Stimulated activated CD8-positive, alpha-beta memory T cell treated with anti-CD3 and anti-CD28 coated beads, Interleukin-12 subunit alpha, Interleukin-12 subunit beta, amount 100 ng/mL, for 4 hours (primary cell): ENCODE data around the gene NFKBIA.
"Not testable (repeated sequence)": the region's sequence is repeated elsewhere in the genome, so short reads cannot be mapped to it uniquely, and the experiment has no call there.

Source experiments
- DNase-seq: peaks from one replicate; pipeline ENCODE4 v3.0.0-alpha.2; 2020; ENCODE audit warnings: low read depth

NFKBIA gene

DNA sequence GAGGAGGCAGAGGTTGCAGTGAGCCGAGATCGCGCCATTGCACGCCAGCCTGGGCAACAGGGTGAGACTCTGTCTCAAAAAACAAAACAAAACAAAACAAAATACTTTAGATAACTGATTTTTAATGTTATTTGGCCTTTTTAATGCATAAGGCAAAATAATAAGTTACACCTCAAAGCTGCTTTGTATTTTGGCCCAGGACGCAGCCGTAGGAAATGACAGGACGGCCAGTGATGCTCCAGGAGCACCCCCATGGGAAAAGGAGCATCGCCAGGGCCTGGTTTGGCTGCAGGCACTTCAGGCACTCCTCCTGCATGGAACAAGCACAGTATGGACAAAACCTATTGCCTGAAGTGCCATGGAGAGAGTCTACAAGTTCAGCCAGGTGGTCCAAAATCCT, 3.5 kb upstream of the NFKBIA start:
- DNase-seq = no peak

DNA sequence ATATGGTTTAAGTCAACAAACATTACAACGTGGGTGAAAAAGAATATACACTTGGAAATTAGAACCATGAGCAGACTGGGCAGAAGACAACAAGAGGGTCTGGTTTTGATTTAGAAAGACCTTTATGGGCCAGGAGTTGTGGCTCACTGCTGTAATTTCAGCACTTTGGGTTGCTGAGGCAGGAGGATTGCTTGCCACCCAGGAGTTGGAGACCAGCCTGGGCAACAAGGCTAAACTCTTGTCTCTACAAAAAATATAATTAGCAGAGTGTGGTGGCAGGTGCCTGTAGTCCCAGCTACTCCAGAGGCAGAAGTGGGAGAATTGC, 2.7 kb upstream of the NFKBIA start:
- DNase-seq = no peak

DNA sequence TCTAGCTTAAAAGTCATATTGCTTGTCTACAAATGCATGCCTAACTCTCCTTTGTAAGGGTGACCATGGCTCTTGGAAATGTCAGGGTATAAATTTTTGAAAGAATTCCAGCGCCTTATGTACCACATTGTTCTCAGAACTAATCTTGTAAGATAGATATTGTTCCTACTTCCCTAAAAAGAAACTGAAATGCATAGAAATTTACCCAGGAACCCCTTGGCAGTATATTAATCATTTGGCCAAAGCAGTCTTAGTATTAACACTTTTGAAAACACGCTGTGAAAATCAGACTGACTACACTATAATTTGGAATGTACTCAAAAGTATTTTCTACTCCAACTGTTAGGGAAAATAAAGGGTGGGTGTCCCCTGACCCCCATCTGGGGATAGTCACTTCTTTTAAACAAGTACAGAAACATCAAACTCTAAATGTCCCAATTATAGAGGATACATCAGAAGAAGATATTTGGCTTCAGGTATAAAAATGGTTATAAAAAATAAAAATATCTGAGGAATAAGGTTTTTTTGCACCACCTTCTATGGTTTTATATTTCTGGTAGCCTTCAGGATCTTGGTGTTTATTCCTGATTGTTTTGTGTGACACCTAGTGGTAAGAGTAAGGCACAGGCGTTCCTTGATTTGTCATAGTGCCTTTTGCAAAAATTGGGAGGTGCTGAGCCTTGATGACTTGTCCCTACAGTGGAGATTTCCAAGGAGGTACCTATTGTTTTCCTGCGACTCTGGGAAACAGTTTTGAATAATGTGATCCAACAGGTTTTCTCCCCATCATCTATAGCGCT, 2.2 kb upstream of the NFKBIA start:
- no peak for DNase-seq

DNA sequence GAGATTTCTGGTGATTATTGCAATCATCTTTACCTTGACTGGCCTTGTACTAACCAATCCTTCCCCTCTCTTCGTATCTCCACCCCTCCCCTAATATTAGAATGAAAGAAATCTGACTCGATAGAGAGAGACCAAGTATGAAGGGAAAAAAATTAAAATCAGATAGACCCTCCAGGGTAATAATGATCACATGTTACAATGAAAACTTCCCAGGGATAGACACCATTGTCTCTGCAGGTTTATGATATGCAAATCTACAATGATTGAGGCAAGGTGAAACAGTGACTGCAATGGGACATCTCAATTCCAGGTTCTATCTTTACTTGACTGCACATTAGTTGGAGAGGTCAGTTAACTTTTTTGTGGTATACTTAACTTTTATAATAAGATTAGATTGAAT, 1.5 kb upstream of the NFKBIA start:
- DNase-seq = no peak

DNA sequence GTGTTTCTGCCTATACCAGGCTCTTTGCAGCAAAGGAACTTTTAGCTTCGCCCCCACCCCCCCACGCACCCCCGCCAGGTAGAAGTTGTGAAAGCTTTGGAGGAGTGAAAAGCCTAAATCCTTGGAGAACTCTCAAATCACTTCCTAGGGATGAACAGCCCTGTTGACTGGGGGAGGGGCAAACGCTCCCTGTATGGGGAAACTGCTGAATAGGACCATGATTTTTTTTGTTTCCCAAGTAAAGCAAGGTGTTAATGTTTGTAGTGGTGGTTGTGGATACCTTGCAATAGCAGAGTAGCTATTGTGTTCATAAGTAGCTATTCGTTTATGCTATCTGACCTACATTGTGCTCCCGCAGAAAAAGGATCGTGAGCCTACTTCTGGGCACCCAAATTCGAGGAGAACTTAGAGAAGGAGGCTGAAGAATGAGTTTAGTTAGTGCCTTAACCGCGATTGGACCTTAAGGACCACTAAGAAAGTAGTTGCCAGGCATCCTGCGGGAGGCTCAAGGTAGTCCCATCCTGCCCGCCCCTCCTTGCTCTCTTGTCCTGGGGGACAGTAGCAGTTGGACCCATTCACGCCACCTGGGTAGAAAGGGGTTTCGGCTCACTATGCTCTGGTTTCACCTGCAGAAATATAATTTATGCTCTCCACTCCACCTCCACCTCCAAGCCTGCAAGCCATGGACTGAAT, 901 bp upstream of the NFKBIA start:
- no peak for DNase-seq

DNA sequence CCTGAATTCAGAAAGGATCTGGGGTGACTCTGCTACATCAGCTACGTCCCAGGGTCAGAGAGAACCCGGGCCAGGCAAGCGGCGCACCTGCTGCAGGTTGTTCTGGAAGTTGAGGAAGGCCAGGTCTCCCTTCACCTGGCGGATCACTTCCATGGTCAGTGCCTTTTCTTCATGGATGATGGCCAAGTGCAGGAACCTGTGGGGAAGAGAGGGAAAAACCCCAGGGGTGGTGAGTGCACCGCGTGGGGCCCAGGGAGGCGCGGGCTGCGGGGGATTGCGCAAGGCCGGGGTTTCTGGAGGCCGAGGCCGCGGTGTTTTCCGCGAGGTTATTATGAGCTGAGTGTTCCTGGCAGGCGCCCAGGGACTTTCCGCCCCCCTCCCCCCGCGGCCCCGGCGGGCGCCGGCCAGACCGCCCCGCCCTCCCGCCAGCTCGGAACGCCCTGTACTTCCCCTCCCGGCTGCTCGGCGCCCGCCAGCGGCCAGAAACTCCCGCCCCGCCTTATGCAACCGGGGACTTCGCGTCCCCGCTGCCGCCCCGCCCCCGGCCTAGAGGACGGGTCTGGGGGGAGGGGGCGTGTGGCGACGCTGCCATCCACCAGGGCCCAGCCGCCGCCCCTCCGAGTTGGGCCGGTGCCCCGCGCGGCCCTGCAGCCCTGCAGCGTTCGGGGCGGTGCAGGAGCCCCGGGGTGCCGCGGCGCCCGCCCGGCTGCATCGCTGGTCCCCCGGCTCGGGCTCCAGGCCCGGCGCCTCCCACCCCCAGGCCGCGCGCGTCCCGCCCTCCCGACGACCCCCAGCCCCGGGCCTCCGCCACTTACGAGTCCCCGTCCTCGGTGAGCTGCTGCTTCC, 723 bp downstream of the NFKBIA start:
- DNase-seq = peak; percentile 96

DNA sequence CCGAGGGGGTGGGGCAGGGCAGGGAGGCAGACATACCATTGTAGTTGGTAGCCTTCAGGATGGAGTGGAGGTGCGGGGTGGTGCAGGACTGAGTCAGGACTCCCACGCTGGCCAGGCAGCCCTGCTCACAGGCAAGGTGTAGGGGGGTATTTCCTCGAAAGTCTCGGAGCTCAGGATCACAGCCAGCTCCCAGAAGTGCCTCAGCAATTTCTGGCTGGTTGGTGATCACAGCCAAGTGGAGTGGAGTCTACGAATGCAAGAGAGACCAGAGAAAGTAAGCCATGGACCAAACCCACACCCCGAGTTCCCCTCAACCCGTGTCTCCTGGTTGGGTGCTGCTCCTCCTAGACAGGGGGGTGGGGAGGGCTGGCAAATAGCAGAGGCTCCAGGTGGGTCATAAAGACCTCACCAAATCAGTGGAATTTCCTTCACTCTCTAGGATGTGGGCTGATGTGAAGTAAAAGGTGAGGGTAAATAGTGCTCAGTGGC, 1.4 kb downstream of the NFKBIA start:
- no peak for DNase-seq

DNA sequence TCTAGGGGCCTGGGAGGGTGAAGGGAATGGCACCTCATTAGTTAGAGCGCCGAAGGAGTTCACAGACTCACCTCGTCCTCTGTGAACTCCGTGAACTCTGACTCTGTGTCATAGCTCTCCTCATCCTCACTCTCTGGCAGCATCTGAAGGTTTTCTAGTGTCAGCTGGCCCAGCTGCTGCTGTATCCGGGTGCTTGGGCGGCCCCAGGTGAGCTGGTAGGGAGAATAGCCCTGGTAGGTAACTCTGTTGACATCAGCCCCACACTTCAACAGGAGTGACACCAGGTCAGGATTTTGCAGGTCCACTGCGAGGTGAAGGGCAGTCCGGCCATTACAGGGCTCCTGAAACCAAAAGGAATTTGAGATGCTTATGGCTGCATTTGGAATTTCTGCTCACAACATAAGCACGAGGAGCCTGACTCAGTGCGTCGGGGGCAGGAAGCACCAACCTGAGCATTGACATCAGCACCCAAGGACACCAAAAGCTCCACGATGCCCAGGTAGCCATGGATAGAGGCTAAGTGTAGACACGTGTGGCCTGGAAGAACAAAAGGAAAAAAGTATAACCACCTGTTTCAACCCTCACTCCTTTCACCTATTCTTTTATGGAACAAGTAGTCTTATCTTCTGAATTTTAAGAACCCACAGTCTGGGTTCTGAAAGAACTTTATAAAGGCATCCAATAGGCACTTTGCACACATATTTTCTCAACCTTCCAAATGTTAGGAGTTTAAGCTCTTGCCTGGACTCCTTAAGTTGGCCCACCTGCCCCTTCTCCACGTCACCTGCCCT, 2.0 kb downstream of the NFKBIA start:
- DNase-seq = no peak

DNA sequence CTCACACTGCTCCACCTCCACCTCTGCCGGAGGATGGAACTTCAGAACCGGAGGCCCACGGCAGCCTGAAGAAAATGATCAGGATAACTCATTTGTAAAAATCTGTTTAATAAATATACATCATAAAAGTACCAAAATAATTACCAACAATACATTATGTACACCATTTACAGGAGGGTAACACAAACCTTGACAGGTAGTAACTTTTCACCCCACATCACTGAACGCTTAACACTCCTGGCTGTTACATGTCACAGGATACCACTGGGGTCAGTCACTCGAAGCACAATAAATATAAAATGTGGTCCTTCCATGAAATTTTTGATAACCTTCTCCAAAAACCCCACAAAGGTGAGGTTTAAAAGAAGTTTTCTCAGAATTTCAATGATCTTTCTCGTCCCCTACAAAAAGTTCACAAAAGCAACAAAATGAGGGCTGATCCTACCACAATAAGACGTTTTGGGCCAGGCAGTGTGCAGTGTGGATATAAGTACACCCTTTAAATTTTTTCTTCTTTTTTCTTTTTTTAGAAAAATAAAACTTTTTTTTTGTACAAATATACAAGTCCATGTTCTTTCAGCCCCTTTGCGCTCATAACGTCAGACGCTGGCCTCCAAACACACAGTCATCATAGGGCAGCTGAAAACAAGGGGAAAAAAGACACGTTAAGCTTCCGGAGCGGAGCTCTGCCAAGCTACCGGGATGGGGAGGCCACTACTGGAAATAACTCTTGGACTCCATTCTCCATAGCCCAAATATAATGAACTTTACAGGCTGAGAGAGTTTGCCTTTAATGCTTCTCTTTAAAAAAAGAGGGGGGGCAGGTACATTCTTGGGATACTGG, 2.9 kb downstream of the NFKBIA start:
- DNase-seq = no peak

DNA sequence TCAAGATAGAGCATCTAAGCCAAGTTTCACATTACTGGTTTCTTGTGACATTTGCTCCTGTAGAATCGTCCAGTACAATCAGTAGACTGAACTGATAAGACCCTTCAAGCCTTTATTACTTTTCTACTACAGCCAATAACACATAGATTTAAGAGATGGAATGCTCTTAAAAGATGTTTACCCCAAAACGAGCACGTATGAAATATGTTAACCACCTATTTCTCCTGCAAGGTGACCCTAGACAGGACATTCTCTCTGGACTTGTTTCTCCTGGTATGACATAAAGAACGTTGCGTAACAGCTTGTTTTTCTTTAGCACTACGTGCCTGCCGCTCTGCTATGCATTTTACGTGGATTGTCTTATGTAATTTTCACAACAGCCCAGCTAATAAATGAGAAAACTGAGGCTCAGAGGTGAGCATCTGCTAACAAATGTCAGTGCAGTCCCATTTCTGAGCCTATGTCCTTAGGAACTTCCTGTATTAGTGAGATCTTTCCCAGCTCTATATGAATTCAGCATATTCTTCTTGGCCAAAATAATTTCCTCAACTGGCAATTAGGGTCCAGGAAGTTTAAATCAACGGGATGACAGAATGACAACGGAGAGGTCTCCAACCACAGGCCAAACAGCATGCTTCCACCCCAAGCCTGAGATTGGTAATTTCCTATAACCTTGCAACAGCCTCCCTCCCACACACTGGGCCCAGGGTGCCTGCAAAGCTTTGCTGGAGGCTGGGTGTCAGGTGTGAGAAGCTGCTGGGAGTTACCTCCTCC, 3.7 kb downstream of the NFKBIA start:
- DNase-seq = no peak

DNA sequence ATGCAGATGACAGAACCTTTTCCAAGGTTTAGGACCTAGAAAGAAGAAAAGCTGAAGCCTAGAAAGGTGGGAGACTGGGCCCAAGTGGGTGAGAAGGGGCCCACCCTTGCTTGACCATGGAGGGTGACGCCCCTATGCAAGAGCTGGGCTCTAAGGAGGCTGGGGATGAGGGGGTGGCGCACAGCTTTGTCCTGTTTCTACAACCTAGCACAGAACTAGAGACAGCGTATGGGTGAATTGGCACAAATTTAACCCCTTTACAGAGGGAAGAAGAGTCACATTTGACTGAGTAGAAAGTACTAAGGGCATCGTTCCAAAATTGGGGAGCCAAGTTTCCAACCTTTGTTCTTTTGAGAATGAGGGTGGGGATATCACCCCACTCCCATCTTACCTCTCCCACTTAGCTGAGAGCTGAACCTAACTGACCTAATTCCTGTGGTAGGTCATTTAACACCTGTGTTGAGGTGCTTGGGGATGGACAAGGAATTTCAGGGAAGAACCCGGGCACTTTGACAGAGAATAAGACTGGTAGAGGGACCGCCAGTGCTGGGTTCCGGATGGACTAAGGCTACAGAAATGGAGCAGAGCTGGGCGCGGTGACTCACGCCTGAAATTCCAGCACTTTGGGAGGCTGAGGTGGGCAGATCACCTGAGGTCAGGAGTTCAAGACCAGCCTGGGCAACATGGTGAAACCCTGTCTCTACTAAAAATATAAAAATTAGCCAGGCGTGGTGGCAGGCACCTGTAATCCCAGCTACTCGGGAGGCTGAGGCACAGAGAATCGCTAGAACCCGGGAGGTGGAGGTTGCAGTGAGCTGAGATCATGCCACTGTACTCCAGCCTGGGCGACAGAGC, 5.2 kb downstream of the NFKBIA start:
- DNase-seq = no peak

DNA sequence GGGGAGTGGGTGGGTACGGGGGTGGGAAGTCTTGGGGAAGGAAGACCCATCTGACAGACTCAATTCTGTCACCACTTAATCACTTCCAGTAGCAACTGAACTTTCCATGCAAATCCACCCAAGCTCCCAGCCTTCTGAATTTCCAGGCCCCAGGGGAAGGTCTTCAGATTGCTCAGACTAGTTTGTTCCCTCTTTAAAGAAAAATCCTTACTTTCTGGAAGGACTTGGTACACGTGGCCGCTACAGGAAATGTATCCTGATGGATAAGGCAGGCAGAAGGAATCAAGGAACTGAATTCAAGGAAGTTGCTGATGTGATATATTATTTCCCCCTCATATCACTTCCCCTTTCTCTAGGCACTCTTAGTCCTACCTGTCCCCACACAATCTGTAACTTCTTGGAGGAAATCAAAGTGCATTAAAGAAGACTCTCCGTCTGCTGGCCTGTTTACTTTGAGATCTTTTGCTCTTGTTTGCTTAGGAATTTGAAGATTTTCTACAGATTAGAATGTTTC, 6.4 kb downstream of the NFKBIA start:
- DNase-seq = no peak

DNA sequence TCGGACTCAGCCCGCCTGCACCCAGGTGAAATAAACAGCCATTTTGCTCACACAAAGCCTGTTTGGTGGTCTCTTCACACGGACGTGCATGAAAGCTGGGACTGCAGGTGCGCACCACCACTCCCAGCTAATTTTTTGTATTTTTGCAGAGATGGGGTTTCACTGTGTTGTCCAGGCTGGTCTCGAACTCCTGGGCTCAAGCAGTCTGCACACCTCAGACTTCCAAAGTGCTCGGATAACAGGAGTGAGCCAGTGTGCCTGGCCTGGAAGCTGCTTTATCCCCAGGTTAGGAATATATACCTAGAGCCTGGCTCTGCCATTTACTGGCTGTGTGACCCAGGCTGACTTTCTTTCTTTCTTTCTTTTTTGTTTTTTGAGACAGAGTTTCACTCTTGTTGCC, 7.9 kb downstream of the NFKBIA start:
- DNase-seq = not testable (repeated sequence)

DNA sequence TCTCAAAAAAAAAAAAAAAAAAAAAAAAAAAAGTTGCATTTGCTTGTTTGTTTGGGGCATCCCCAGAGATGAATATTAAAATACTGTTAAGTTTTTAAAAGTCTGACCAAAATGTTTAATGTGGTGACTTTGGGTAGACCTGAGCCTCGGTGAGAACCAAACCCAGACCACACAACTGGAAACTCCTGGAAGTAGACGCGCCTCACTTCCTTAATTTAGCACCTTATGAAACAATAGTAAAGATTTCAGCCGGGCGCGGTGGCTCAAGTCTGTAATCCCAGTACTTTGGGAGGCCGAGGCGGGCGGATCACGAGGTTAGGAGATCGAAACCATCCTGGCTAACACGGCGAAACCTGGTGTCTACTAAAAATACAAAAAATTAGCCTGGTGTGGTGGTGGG, 9.3 kb downstream of the NFKBIA start:
- DNase-seq = no peak

DNA sequence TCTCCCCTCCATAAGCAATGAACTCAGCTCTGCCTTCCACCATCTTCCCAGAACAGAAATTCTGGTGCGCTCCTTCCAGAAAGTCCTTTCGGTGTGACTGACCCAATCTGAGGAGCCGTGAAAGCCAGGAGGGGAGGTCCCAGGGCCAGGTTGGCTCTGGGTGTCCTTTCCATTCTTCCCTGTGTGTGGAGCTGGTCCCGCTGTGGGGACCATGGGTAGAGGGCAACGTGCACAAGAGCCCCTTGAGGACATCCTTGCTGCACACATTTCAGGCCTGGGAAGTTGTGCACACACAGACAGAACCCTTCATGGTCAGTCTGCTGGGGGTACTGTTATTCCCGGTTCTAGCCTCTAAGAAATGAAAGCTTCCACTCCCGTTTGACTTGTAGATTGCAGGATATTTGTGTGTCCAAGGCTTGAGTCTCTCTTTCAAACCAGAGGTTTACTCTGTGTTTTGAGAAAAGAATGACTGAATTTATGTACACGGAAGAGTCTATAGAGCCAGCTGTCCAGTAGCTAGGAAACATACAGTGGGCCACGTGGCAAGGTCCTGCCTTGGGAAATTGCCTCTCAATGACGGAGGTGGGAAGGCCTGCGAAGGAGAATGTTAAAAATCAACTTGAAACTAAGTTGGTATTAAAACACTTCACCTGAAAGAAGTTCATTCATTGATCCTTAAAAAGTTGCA, 10.1 kb downstream of the NFKBIA start:
- no peak for DNase-seq

DNA sequence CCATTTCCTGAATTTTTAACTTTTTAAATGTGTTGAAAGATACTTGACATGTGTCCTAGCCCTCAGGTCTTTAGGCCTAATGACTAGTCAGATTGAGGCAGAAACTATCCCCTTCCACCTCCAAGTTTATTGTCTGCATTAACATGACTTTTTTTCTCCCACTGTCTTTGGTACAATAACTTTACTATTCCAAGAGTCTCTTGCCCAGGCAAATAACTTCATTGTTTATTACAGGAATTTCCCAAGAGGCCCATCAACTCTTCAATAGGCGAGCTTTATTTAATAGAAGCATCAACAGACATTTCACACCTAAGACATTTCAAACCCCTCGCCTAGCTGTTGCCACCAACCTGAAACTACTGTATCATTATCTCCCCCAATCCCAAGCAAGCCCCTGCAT, 10.7 kb downstream of the NFKBIA start:
- no peak for DNase-seq

DNA sequence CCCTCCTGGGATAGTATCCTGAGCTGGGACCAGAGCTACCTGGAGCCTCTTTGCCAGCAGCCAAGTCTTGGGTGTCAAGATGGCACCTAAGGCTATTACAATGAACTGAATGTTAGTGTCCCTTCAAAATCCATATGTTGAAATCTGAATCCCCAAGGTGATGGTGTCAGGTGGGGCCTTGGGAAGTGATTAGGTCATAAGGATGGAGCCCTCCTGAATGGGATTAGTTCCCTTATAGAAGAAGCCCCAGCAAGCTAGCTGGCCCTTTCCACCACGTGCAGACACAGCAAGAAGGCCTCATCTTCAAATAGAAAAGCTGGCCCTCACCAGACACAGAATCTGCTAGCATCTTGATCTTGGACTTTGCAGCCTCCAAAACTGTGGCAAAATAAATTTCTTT, 12.4 kb downstream of the NFKBIA start:
- no peak for DNase-seq

DNA sequence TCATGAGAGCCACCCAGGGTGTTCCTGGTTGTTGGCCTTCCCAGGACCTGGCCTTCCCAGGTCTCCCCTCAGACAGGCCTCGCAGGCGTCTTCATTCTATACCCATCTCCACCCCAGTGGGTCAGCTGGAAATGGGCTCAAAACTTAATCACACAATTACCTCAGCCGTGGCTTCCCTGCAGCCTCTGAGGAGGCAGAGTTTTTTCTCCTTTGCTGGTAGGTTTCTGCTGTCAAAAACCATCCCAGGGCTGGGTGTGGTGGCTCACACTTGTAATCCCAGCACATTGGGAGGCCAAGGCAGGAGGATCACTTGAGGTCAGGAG, 13.2 kb downstream of the NFKBIA start:
- no peak for DNase-seq
